Breast epithelium (tissue), 3 donors: ENCODE data around the gene SMURF1.

Experiments used
- POLR2A ChIP-seq: fragments of 450-650 bp; IDR thresholded peaks from one replicate; pipeline ENCODE4 v1.6.1; 2016; ENCODE audit warnings: antibody characterized with exemption, mild to moderate bottlenecking, moderate library complexity
- POLR2AphosphoS5 ChIP-seq, 3 donors: sonication (generic); formaldehyde crosslinking; IDR thresholded peaks; one replicate each; pipeline ENCODE4 v1.6.1; 2017; ENCODE audit warnings: antibody characterized with exemption in 3 of 3

- TF ChIP-seq POLR2A (no peak), POLR2AphosphoS5 (IDR thresholded peaks at IDR 0.05) (no peak)
Observed at GRCh38 chr7:99041526-99041925, 102.4 kb downstream of the SMURF1 start.
